ENCODE measurements around the gene MESP2. TPM values are rescaled to one million over a fixed set of nuclear protein-coding genes. Genes with fewer than 3 reads are reported as not detected.
A peak's percentile ranks its signal among the peaks of the same experiment; 100 is the strongest.

Gene MESP2
- total and polyA plus RNA-seq, 9 of the 15 experiments (the other 6 are each of a cell fraction or from before 2014, with no cell fraction given): 0.08 to 0.82 (median 0.37) TPM

GRCh38 chr15:89760303-89761008, 15.7 kb upstream of the MESP2 start (continued):
- TF ChIP-seq PRDM10 (IDR thresholded peaks at IDR 0.05; ENCODE audit: partially characterized antibody): peak; percentile 46
- no peak for TF ChIP-seq FOXO4 (CRISPR knock-in tag; IDR thresholded peaks at IDR 0.05)
- 0 out of 2 replicates have a peak, but pooled peaks have one; percentile 17 for TF ChIP-seq CREB1 (IDR thresholded peaks at IDR 0.05)
- no peak for TF ChIP-seq CREB1 (CRISPR knock-in tag; IDR thresholded peaks at IDR 0.05)
- no peak for TF ChIP-seq ATF1 (CRISPR knock-in tag; IDR thresholded peaks at IDR 0.05)
- peak; percentile 55; the same call in 1 of the 2 replicates for TF ChIP-seq ATF1 (tag; IDR thresholded peaks at IDR 0.05)
- TF ChIP-seq HMG20B (CRISPR knock-in tag; IDR thresholded peaks at IDR 0.05): no peak
- TF ChIP-seq NBN (IDR thresholded peaks at IDR 0.05; ENCODE audit: low read depth): peak; percentile 36; the same call in 1 of the 2 replicates
- TF ChIP-seq MTA3 (IDR thresholded peaks at IDR 0.05; ENCODE audit: borderline replicate concordance): peak; percentile 81; the same call in 1 of the 2 replicates
- TF ChIP-seq TBP (optimal IDR thresholded peaks at IDR 0.05; ENCODE audit: low read depth, low read length): peak; percentile 36
